Measurements from ENCODE around the gene CLDN14. TPM values are rescaled to one million over a fixed set of nuclear protein-coding genes. Genes with fewer than 3 reads are reported as not detected.

CLDN14 gene
- total RNA-seq, 3 donors from 2014 or later: 0.63 TPM; not detected in 2

DNA sequence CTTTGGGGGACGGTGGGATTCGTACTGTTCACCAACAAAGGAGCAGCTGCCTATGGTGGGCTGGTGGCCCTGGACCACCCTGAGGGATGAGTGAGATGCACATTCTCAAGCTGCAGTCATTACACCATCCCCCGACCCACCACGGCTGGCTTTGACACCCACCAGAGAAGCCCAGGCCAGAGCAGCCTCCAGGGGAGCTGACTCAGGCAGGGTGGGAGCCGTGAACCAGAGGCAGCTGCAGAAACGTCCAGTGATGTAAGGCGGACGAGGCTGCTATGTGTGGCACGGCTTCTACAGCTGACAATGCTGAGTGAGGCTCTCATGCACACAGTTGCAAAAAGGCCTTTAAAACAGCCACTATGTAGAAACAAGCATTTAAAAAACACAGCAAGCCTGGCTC, 54.6 kb downstream of the CLDN14 start:
- TF ChIP-seq, protein P1, sequence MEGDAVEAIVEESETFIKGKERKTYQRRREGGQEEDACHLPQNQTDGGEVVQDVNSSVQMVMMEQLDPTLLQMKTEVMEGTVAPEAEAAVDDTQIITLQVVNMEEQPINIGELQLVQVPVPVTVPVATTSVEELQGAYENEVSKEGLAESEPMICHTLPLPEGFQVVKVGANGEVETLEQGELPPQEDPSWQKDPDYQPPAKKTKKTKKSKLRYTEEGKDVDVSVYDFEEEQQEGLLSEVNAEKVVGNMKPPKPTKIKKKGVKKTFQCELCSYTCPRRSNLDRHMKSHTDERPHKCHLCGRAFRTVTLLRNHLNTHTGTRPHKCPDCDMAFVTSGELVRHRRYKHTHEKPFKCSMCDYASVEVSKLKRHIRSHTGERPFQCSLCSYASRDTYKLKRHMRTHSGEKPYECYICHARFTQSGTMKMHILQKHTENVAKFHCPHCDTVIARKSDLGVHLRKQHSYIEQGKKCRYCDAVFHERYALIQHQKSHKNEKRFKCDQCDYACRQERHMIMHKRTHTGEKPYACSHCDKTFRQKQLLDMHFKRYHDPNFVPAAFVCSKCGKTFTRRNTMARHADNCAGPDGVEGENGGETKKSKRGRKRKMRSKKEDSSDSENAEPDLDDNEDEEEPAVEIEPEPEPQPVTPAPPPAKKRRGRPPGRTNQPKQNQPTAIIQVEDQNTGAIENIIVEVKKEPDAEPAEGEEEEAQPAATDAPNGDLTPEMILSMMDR (IDR thresholded peaks at IDR 0.05): no peak
- ATAC-seq: no peak
- Histone ChIP-seq H3K4me3 (no peak overlapping the region), H3K4me1 (ENCODE audit: low read depth) (no peaks in the 10 kb centered on the region), H3K36me3 (ENCODE audit: low read depth) (no peaks in the 10 kb centered on the region), H3K9me3 (no peaks in the 10 kb centered on the region)
- no peak for DNase-seq
- intact Hi-C loops (cut with DNase I, micrococcal nuclease): no loop called here

DNA sequence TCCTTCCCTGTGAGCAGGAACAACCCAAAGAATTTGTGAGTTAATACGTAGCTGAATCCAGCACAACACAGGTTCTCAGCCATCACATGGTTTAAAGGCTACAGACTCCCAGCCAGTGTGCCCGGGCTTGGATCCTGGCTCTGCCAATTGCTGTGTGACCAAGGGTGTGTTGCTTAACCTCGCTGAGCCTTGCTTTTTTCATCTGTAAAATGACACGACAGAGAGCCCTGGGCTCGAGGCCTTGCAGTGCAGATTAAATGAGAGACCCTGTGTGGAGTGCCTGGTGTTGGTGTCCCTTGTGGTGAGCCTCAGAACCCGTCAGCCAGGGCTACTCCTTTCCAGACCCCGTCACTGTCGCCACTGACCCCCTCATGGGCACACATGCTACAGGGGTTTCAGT, 55.3 kb downstream of the CLDN14 start:
- Histone ChIP-seq H3K9me3 (no peaks in the 10 kb centered on the region), H3K4me1 (ENCODE audit: low read depth) (no peaks in the 10 kb centered on the region), H3K4me3 (no peak overlapping the region), H3K36me3 (ENCODE audit: low read depth) (no peaks in the 10 kb centered on the region)
- ATAC-seq (no peak), DNase-seq (no peak)
- intact Hi-C loops (cut with DNase I, micrococcal nuclease): no loop called here
- TF ChIP-seq, protein P1 (IDR thresholded peaks at IDR 0.05): no peak

DNA sequence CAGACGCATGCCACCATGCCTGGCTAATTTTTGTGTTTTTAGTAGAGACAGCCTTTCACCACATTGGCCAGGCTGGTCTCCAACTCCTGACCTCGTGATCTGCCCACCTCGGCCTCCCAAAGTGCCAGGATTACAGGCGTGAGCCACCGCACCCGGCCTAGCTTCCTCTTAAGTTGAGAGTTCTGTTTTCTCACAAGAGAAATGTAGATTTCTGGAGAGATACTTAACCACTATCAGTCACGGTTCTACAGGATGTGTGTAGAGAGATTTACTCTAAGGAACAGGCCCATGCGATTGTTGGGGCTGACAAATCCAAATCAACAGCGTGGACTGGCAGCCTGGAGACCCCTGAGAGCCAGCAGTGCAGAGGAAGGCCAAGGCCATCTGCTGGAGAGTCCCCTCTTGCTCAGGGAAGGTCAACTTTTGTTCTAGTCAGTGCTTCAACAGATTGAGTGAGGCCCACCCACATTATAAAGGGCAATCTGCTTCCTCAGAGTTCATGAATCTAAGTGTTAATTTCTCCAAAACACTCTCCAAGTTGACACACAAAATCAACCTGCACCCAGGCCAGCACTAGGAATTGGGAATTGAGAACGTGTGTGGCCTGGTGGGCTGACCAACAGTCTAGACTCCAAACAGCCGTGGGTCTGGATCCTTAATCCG, 56.0 kb downstream of the CLDN14 start:
- TF ChIP-seq, protein P1 (IDR thresholded peaks at IDR 0.05): no peak
- no peak for DNase-seq
- ATAC-seq: no peak
- intact Hi-C loops (cut with DNase I, micrococcal nuclease): no loop called here
- Histone ChIP-seq H3K36me3 (ENCODE audit: low read depth) (no peaks in the 10 kb centered on the region), H3K9me3 (no peaks in the 10 kb centered on the region), H3K4me1 (ENCODE audit: low read depth) (no peaks in the 10 kb centered on the region), H3K4me3 (no peak overlapping the region)

DNA sequence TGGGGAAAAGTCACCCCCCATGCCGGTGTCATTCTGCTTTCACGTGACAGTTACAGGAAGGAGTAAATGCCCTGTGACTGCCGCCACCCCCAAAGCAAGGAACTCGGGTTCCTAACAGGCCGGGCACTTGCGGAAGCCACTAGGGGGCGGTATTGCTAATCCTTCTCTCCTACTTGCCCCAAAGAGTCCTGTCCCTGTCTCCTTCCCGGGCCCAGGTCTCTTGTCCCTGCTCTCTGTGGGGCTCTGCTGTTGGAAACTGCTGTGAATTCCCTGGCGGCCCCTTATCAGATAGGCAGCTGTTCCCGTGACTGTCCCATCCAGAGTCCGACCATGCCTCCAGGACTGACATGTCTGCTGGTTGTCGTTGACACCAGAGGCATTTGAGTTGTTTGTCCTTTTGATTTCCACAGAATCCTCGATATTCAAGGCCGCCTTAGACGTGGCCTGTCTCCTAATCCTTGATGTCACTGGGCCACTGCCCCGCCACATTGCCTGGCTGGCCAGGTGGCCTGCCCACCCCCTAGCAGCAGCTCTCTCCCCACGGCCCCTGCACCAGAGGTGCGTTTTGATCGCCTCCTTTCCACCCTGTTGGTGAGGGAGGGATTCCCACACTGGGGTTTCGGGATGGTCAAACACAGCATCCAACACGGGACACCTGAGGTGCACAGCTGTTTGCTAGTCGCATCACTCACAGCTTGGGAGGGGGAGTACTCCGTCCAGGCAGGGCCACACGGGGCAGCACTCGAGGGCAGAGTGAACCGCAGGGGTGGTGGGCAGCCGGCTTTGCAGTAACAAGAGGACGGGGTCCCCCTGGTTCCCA, 57.4 kb downstream of the CLDN14 start:
- H3K4me1 ChIP-seq (ENCODE audit: low read depth): no peaks in the 10 kb centered on the region
- ATAC-seq: peak; percentile 74
- intact Hi-C loops (cut with DNase I, micrococcal nuclease): no loop called here
- H3K4me3 ChIP-seq: no peak overlapping the region
- H3K36me3 ChIP-seq (ENCODE audit: low read depth): no peaks in the 10 kb centered on the region
- peak in 2 of 3 donors; percentile 50 to 74 for DNase-seq
- TF ChIP-seq, protein P1 (IDR thresholded peaks at IDR 0.05): peak; percentile 61
- no peaks in the 10 kb centered on the region for H3K9me3 ChIP-seq

DNA sequence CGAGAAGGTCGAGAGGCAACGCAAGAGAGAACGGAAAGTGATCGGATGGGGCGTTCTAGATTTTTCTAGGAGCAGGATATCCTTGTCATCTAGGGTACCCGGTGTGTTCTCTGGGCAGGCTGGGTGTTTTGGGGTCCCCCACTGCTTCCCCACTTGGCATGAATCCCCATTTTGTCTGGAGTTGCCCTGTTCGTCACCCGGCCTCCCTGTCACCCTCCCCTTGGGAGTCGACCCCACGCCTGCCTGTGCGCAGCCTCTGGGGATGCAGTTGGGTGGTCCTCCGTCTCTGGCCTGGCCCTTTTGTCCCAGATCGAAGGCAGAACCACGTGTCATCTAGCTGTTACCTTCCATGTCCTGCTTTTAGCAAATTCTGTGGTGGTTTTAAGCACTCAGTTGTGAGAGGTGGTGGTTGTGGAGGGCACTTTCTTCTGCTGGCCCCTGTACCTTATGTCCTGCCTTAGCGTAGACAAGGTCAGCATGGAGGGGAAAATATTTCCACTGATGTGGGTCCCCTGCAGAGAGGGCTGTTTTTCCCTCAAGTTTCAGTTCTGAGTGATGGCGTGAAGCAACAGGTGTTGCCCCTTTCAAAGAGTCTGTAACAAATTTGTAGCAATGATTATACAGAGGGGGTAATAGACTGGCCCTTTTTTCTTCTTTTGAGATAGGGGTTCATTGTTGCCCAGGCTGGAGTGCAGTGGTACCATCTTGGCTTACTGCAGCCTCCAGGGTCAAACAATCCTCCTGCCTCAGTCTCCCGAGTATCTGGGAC, 59.2 kb downstream of the CLDN14 start:
- Histone ChIP-seq H3K9me3 (no peaks in the 10 kb centered on the region), H3K4me3 (no peak overlapping the region), H3K4me1 (ENCODE audit: low read depth) (no peaks in the 10 kb centered on the region), H3K36me3 (ENCODE audit: low read depth) (no peaks in the 10 kb centered on the region)
- TF ChIP-seq, protein P1 (IDR thresholded peaks at IDR 0.05): no peak
- DNase-seq: no peak
- no peak for ATAC-seq
- intact Hi-C loops (cut with DNase I, micrococcal nuclease): no loop called here

Data from mucosa of descending colon (tissue), 3 donors.